HUES64 (cell line): ENCODE results near the gene AMIGO3.
"Not testable (repeated sequence)": the region's sequence is repeated elsewhere in the genome, so short reads cannot be mapped to it uniquely, and the experiment has no call there.

Experiments used
- H3K27ac ChIP-seq: 2 replicates; pipeline ENCODE4 v1.7.0; 2013; ENCODE audit warnings: low read depth, low read length, inconsistent platforms
- H3K27me3 ChIP-seq: 2 replicates; pipeline ENCODE4 v1.6.1; 2013; ENCODE audit warnings: mild to moderate bottlenecking, low read length; ENCODE audit not compliant: insufficient read depth
- H3K36me3 ChIP-seq: 2 replicates; pipeline ENCODE4 v1.6.1; 2013; ENCODE audit warnings: mild to moderate bottlenecking, low read length; ENCODE audit not compliant: insufficient read depth
- H3K4me1 ChIP-seq: 2 replicates; pipeline ENCODE4 v1.6.1; 2013; ENCODE audit warnings: mild to moderate bottlenecking, low read length, moderate library complexity; ENCODE audit not compliant: insufficient read depth
- H3K4me3 ChIP-seq: 2 replicates; pipeline ENCODE4 v1.5.1; 2013; ENCODE audit warnings: mild to moderate bottlenecking, low read length, moderate library complexity
- H3K9ac ChIP-seq: 2 replicates; pipeline ENCODE4 v1.6.1; 2013; ENCODE audit warnings: mild to moderate bottlenecking, low read depth, low read length
- H3K9me3 ChIP-seq: 2 replicates; pipeline ENCODE4 v1.6.1; 2013; ENCODE audit warnings: low read depth, low read length; ENCODE audit not compliant: insufficient read depth
- WGBS: fragments of 150-250, 120-280 bp; methylation state at CpG from one replicate; pipeline ENCODE4 v1.1.7; 2013; ENCODE audit warnings: missing lambda C conversion rate; 5-methylcytosine and 5-hydroxymethylcytosine counted together

The AMIGO3 gene

DNA sequence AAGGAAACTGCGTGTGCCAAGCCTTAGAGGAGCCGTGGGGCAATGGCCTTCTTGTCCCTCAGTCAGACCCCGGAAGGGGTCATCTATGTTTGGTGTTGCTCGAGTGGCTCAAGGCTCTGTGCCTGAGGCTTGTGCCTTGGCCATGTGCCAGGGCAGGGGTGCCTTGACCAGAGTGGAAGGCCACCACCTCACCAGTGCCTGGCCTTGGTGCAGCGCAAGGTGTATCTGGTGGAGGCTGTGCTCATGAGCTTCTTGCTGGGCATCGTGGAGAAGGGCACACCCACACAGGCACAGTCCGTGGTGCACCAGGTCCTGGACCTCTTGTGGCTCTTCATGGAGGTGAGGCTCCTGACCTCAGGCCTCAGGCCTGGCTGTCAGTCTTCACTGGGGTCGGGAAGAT is 19.5 kb downstream of the AMIGO3 start:
- peaks cover 13% of the 10 kb centered on the region for H3K36me3 ChIP-seq
- WGBS: 93% methylated on average over 8 of the region's 8 CpGs
- no peak overlapping the region for H3K9ac ChIP-seq
- H3K27me3 ChIP-seq: no peaks in the 10 kb centered on the region
- no peak overlapping the region for H3K27ac ChIP-seq
- no peaks in the 10 kb centered on the region for H3K4me1 ChIP-seq
- H3K4me3 ChIP-seq: no peak overlapping the region
- no peaks in the 10 kb centered on the region for H3K9me3 ChIP-seq

DNA sequence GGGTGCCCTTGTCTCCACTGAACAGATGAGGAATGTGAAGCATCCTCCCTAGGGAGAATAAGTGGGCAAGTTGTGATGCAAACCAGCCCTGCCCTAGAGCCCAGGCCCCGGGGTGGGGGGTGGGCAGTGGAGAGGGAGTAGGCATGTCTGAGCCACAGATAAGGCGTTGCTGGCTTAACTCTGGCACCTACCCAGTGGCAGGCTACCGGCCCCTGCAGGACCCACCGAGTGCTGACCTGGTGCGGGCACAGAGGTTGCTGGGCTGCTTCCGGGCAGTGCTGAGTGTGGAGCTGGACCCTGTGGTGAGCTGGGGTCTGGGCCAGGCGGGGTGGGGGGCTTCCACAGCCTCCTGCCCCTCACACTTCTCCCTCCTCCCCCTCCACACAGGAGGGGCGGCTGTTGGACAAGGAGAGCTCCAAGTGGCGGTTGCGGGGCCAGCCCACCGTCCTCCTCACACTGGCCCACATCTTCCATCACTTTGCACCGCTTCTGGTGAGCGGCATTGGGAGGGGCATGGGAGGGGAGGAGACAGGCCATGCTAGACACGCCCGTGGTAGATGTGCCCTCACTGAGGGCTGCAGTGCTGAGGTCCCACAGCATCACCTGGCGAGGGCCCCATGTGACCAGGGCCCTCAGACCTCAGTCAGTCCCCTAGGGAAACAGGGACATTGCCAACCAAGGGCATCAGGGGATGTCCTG is 20.1 kb downstream of the AMIGO3 start:
- H3K27me3 ChIP-seq: no peaks in the 10 kb centered on the region
- H3K27ac ChIP-seq: no peak overlapping the region
- no peak overlapping the region for H3K4me3 ChIP-seq
- H3K9me3 ChIP-seq: no peaks in the 10 kb centered on the region
- H3K36me3 ChIP-seq: peaks cover 11% of the 10 kb centered on the region
- no peak overlapping the region for H3K9ac ChIP-seq
- no peaks in the 10 kb centered on the region for H3K4me1 ChIP-seq
- 94% methylated on average over 14 of the region's 16 CpGs for WGBS

DNA sequence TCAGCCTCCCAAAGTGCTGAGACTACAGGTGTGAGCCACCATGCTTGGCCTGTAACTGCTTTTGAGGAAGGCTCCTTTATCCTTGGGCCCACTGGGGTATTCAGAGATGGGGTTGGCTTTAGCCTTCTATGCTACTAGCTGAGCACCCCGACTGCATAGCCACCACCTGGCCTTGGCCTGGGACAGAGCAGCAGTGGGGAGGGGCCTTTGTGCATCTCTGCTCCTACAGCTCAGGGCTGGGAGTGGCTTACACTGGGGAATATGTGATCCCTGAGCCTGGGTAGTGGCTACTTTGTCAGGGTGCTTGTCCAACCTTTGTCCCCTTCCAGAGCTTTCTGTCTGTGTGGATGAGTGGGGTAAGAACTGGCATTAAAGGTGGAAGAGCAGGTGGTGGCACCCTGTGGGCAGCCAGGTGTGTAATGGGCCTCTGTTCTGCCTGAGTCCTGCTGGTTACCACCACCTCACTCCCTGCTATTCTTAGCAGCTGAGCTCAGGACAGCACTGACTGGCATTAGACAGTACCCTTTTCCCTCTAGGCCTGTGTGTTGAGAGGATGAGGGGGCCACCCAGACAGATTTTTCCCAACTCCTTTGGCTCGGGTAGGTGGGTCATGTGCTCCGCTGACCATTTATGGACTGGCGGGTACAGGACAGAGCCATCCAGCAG is 24.0 kb downstream of the AMIGO3 start:
- not testable (repeated sequence) for H3K4me1 ChIP-seq

DNA sequence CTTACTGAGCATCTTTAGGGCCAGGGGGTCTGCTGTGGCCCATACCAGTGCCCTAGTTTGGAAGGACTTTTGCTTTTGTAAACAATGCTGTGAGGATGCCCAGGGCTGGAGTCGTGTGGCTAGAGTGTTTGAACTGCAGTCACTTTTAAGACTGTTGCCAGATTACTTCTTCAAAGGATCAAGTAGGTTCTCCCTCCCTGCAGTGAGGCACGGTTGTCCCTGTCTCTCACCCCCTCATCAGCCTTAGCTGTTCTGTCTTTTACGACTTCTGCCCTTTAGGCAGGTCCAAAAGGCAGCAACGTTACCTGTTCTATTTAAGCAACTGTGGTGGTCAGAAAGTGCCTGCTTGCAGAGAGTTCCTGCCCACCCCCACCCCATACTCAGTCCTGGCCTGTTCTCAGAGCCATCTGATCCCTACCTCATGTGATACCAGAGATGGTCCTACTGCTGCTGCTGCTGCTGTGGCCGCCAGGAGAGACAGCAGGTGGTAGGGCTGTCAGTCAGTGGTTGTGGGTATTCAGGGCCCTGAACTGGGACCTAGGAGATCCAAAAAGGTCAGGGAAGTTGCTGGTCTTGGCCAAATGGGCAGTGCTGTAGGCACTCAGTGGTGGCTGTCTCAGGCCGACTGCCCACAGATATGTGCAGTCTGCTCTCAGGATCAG is 24.9 kb downstream of the AMIGO3 start:
- not testable (repeated sequence) for H3K4me1 ChIP-seq, H3K36me3 ChIP-seq, H3K9ac ChIP-seq, H3K9me3 ChIP-seq, H3K4me3 ChIP-seq, H3K27me3 ChIP-seq, H3K27ac ChIP-seq
- WGBS: 78% methylated on average over 6 of the region's 6 CpGs

More for the DNA sequence above, 24.0 kb downstream of the AMIGO3 start:
- not testable (repeated sequence) for H3K4me3 ChIP-seq, H3K9me3 ChIP-seq, H3K27me3 ChIP-seq, H3K27ac ChIP-seq, H3K9ac ChIP-seq, H3K36me3 ChIP-seq
- 96% methylated on average over 3 of the region's 4 CpGs for WGBS

DNA sequence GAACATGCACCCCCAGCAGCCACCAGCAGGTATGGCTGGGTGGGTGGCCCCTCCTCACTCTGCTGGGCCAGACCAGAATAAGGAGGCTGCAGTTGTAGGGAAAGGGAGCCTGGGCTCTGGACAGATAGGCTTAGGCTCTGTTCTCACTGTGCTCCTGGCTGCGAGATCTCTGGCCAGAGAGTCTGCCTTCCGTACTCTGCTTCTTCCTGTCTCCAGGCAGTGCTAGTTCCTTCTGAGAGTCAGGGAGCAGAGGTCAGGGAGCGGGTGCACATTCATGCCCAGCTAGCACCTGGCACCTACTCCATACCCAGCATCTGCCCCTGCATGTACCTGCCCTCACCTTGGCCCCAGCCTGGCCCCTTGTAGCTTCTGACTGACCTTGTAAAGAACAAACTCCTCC is 28.0 kb downstream of the AMIGO3 start:
- not testable (repeated sequence) for H3K36me3 ChIP-seq, H3K4me1 ChIP-seq, H3K27me3 ChIP-seq, H3K9me3 ChIP-seq, H3K27ac ChIP-seq, H3K9ac ChIP-seq, H3K4me3 ChIP-seq
- WGBS: 95% methylated on average over 3 of the region's 3 CpGs

DNA sequence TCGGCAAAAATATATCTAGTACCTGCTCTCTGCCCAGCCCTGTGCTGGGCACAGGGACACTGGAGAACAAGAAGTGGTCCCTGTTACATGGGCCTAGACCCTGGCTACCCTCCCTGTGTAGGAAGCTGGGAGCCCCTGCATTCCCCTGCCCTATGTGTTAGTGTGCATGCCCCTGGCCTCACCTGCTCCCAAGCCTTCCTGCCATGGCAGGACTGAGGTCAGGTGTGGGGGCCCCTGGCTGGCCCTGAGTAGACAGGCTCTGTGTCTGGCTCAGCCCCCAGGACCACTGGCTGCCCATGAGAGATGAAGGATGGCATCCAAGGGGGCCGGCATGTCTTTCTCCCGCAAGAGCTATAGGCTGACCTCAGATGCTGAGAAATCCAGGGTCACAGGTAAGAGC is 28.6 kb downstream of the AMIGO3 start:
- H3K27ac ChIP-seq, H3K4me1 ChIP-seq, H3K9me3 ChIP-seq, H3K36me3 ChIP-seq, H3K4me3 ChIP-seq, H3K27me3 ChIP-seq, H3K9ac ChIP-seq: not testable (repeated sequence)
- WGBS: 92% methylated on average over 3 of the region's 3 CpGs

DNA sequence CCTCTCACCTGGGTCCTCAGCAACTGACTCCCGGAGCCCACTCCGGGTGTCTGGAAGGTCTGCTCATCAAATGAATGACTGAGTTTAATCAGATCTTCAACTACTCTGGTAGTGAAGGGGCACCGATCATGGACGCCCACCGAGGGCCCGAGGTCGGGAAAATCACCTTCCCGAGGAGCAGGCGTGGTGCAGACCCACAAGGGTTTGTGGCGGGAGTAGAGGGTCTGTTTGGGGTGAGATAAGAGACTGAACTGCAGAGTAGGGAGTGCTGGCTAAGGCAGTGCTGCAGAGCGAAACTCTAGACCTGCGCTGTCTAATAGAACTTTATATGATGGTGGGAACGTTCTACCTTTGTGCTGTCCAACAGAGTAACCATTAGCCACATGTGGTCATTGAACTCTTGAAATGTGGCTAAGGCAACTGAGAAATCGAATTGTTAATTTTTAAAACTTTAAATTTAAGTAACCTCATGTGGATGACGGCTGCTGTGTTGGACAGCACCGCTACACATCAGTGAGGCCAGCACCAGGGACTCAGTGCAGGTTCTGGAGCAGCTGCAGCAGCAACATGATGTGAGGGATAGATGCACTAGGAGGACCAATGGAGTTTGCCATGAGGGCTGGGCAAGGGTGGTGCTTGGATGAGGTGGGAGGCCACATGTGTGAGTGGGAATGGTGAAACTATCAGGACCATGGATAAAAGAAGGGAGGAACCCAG is 29.4 kb downstream of the AMIGO3 start:
- H3K36me3 ChIP-seq, H3K9me3 ChIP-seq, H3K27me3 ChIP-seq, H3K4me1 ChIP-seq: not testable (repeated sequence)
- peak overlapping the region; percentile 82 for H3K4me3 ChIP-seq
- WGBS: 19% methylated on average over 16 of the region's 16 CpGs
- peak overlapping the region; percentile 72; the same call in 1 of the 2 replicates for H3K27ac ChIP-seq
- H3K9ac ChIP-seq: peak overlapping the region; percentile 84

DNA sequence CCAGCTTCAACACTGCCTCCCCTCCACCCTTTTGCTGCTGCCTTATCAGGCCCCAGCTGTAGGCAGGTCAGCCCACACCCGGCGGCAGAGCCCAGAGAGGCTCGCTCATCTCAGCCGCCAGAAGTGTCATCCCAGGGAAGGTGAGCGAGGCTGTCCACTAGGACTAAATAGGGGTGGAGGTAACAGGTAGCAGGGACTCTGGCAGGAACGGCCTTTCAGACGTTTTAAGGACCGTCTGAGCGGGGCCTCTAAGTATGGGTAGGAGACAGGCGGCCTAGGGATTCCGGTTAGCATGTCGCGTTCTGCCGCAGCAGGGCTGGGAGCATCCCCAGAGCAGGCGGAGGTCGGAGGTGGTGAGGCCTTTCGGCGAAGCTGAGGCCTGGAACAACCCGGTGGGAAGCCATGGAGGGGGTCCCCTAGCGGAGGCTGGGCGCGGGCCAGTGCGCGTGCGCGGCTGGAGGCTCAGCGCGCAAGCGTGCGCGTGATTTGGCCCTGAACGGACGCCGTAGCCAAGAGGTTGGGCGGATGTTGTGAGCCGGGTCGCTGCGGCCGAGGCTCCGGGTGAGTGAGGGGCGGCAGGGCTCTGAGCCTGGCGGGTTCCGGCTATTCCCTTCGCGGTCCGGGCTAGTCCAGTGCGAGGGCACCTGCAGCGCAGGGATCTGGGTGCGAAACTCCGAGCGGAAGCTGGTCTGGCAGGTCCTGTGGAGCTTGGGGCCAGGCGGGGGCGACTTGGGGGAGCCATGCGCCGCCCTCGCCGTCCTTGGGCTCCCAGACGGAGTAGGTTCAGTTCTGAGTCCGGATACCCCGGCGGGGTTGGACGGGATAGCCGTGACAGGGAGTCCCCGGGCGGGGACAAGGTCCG is 30.2 kb downstream of the AMIGO3 start, which contains the start of the genes MST1 and RNF123:
Gene MST1 (minus strand): TSS at position 429 of the 862 bp plus-strand sequence. CDS start 783 bp downstream, outside the sequence.
Gene RNF123 (plus strand): TSS at position 512 of the 862 bp plus-strand sequence. CDS start 1,609 bp downstream, outside the sequence.
- Histone ChIP-seq H3K4me3 (peak within 1 kb of the TSS; percentile 82), H3K27me3 (no peaks in the 10 kb centered on the region), H3K27ac (peak within 1 kb of the TSS; percentile 72; the same call in 1 of the 2 replicates), H3K9me3 (no peaks in the 10 kb centered on the region), H3K4me1 (peaks cover 4% of the 10 kb centered on the region; the same call in 1 of the 2 replicates), H3K36me3 (peaks cover 4% of the 10 kb centered on the region; the same call in 1 of the 2 replicates), H3K9ac (peak within 1 kb of the TSS; percentile 84)
- 4% methylated on average over 63 of the region's 66 CpGs for WGBS

DNA sequence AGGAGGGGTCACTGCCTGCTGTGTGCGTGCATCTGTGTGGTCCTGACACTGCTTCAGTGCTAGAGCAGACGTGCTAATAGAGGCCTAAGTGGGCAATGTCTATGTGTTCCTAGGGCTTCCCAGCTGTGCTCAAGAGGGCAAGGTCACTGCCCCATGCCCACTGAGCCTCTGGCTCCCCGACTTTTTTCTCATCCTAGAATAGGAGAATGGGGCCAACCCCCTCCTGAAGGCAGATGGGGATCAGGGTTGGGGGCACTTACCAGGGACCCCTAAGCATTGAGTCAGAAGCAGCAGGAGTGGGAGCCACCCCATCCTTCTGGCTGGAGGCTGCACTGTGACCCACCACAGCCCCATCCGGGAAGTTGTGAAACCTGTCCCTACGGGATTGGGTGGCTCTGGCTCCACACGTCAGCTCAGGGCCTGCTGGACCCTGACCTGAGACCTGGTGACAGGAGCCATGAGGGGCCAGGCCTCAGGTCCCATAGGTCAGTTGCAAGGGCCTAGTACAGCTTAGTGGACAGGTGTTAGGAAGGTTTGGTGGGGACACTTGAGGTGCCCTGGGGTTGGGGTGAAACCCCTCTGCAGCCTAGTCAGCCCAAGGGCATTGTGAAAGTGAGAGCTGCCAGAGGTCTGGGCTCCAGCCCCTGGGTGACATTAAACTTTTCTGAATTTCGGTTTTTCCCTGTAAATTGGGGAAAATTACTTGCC is 31.0 kb downstream of the AMIGO3 start:
- H3K27ac ChIP-seq: peak overlapping the region; percentile 57; the same call in 1 of the 2 replicates
- peak overlapping the region; percentile 84 for H3K9ac ChIP-seq
- H3K27me3 ChIP-seq, H3K36me3 ChIP-seq, H3K4me1 ChIP-seq, H3K9me3 ChIP-seq: not testable (repeated sequence)
- 95% methylated on average over 6 of the region's 7 CpGs for WGBS
- peak overlapping the region; percentile 82 for H3K4me3 ChIP-seq

DNA sequence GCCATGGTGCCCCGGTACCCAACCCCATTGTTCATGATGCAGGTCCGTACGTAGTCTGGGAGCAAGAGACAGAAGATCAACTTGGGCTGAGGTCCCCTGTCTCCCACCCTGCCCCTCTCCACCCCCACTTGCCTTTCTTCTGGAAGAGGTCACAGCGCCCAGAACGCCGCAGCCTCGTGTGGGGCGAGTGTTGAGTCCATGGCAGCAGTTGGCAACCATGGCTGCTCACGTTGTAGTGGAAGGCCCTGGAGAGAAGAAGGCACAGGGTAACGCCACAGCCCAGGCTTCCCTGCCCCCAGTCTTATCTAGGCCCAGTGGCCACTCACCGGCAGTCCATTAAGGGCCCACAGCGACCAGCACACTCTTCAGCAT is 32.1 kb downstream of the AMIGO3 start:
- 92% methylated on average over 12 of the region's 12 CpGs for WGBS
- H3K36me3 ChIP-seq: peaks cover 20% of the 10 kb centered on the region
- peak overlapping the region; percentile 70 for H3K4me3 ChIP-seq

More for the DNA sequence above, 32.1 kb downstream of the AMIGO3 start:
- 0 out of 2 replicates have a peak overlapping the region, but pooled peaks have one; percentile 82 for H3K9ac ChIP-seq
- H3K27ac ChIP-seq, H3K9me3 ChIP-seq, H3K4me1 ChIP-seq, H3K27me3 ChIP-seq: not testable (repeated sequence)
